ENCODE measurements around the gene SCRG1.
A peak's percentile ranks its signal among the peaks of the same experiment; 100 is the strongest.

SCRG1 gene

GRCh38 chr4:173362666-173363065 lies 36.2 kb downstream of the SCRG1 start:
- DNase-seq (ENCODE audit: low spot score), result no peak

- no peak for DNase-seq (ENCODE audit: low spot score)
These were observed 38.2 kb downstream of the SCRG1 start for GRCh38 chr4:173360587-173361221.

- DNase-seq (ENCODE audit: low spot score), result no peak
These were observed 41.0 kb downstream of the SCRG1 start for GRCh38 chr4:173357939-173358338.

GRCh38 chr4:173347467-173347866 lies 51.4 kb downstream of the SCRG1 start:
- DNase-seq (ENCODE audit: low spot score), result no peak

GRCh38 chr4:173346074-173346473 lies 52.8 kb downstream of the SCRG1 start:
- DNase-seq (ENCODE audit: low spot score), result peak; percentile 51

GRCh38 chr4:173345648-173346047 lies 53.3 kb downstream of the SCRG1 start:
- DNase-seq (ENCODE audit: low spot score), result no peak

GRCh38 chr4:173343832-173344397 lies 55.0 kb downstream of the SCRG1 start:
- no peak for DNase-seq (ENCODE audit: low spot score)

- no peak for DNase-seq (ENCODE audit: low spot score)
These were observed 61.5 kb downstream of the SCRG1 start for GRCh38 chr4:173337463-173337862.

GRCh38 chr4:173334891-173335752 lies 63.8 kb downstream of the SCRG1 start:
- DNase-seq (ENCODE audit: low spot score), result peak; percentile 92
